HCT116 (cell line): Measurements from ENCODE around the gene PRPF40A. TPM values are rescaled to one million over a fixed set of nuclear protein-coding genes. Genes with fewer than 3 reads are reported as not detected.

ENCODE experiments used
- ATAC-seq: fragments of 200-7000 bp; cut with Tn5 transposase; 2 replicates; pipeline ENCODE4 v1.9.1; 2020; ENCODE audit warnings: mild to moderate bottlenecking, moderate library complexity
- BruUV-seq: library from RNA; stranded (reverse); fragments of 400-500 nt; replicated peaks from 2 replicates; lab custom pipeline; 2021; lab: Mats Ljungman, UMichigan
- CTCF ChIA-PET: fragments of 300-600 bp; sonication (Branson Sonifier 250); formaldehyde crosslinking; loops from one replicate; lab custom pipeline; 2021; ENCODE audit warnings: antibody characterized with exemption; lab: Charles Lee
- POLR2A ChIA-PET: fragments of 300-600, 350-600 bp; sonication (Branson Sonifier 250); formaldehyde crosslinking; loops from one replicate; lab custom pipeline; 2021; ENCODE audit warnings: antibody characterized with exemption; lab: Charles Lee
- RAD21 ChIA-PET, 2 experiments: fragments of 300-600 bp; sonication (Branson Sonifier 250); formaldehyde crosslinking; loops; one replicate each; lab custom pipeline; 2023; ENCODE audit warnings: low total read pairs in 2 of 2; ENCODE audit not compliant: uncharacterized antibody in 2 of 2, unreplicated experiment in 2 of 2, low non-redundant PET in 1 of 2; lab: Charles Lee
- DNase-seq: peaks from one replicate; pipeline ENCODE4 v3.0.0-alpha.2; 2010; ENCODE audit warnings: low read depth, low spot score
- H2AFZ ChIP-seq: fragments of 200-600 bp; shearing (Covaris generic), sonication (generic); 2 replicates; pipeline ENCODE4 v1.6.1; 2017; ENCODE audit warnings: low read depth, mixed run types, mixed read lengths, antibody characterized with exemption, low read length; ENCODE audit not compliant: poor library complexity, severe bottlenecking
- H3K27ac ChIP-seq: 2 replicates; pipeline ENCODE4 v1.5.1; 2012; ENCODE audit warnings: low read depth, low read length
- H3K27me3 ChIP-seq: fragments of 200-600 bp; sonication (generic); 2 replicates; pipeline ENCODE4 v1.6.1; 2016; ENCODE audit warnings: mixed run types, low read length, mixed read lengths; ENCODE audit not compliant: insufficient read depth
- H3K36me3 ChIP-seq, 2 experiments: fragments of 200-500 bp in 1 of 2; fragments of 200-600 bp in 1 of 2; sonication (Bioruptor generic) in 1 of 2; sonication (generic) in 1 of 2; 2 replicates each; pipeline versions ENCODE4 v1.5.1 to v1.6.1; 2014 to 2016; ENCODE audit warnings: low read length in 2 of 2, inconsistent platforms in 1 of 2, mixed read lengths in 1 of 2, mixed run types in 1 of 2; ENCODE audit not compliant: insufficient read depth in 2 of 2, control insufficient read depth in 1 of 2
- H3K4me1 ChIP-seq, 2 experiments: fragments of 200-600 bp in 1 of 2; sonication (generic) in 1 of 2; 2 replicates each; pipeline versions ENCODE4 v1.5.1 to v1.6.1; 2012 to 2017; ENCODE audit warnings: low read length in 2 of 2, inconsistent platforms in 1 of 2, mild to moderate bottlenecking in 1 of 2, mixed read lengths in 1 of 2, mixed run types in 1 of 2, moderate library complexity in 1 of 2; ENCODE audit not compliant: insufficient read depth in 2 of 2, control insufficient read depth in 1 of 2
- H3K4me2 ChIP-seq: fragments of 200-600 bp; sonication (generic); 2 replicates; pipeline ENCODE4 v1.6.1; 2017; ENCODE audit warnings: mixed run types, low read length, mixed read lengths
- H3K4me3 ChIP-seq, 2 experiments: fragments of 200-600 bp in 1 of 2; sonication (generic) in 1 of 2; replicated peaks in 1 of 2; 2 replicates each; pipeline ENCODE4 v1.5.1; 2011 to 2016; ENCODE audit warnings: low read length in 2 of 2, control low read depth in 1 of 2, low read depth in 1 of 2, mild to moderate bottlenecking in 1 of 2, mixed read lengths in 1 of 2, mixed run types in 1 of 2
- H3K79me2 ChIP-seq: fragments of 200-600 bp; sonication (generic); 2 replicates; pipeline ENCODE4 v1.6.1; 2017; ENCODE audit warnings: mild to moderate bottlenecking, mixed run types, low read length, moderate library complexity, mixed read lengths; ENCODE audit not compliant: insufficient read depth
- H3K9ac ChIP-seq: fragments of 200-600 bp; sonication (generic); 2 replicates; pipeline ENCODE4 v1.6.1; 2016; ENCODE audit warnings: low read length, mixed read lengths
- H3K9me2 ChIP-seq: fragments of 200-600 bp; sonication (generic), shearing (Covaris generic); 2 replicates; pipeline ENCODE4 v1.6.1; 2017; ENCODE audit warnings: mixed run types, mild to moderate bottlenecking, moderate library complexity; ENCODE audit not compliant: insufficient read depth
- H3K9me3 ChIP-seq, 2 experiments: fragments of 200-500 bp in 1 of 2; fragments of 200-600 bp in 1 of 2; sonication (Bioruptor generic) in 1 of 2; sonication (generic) in 1 of 2; 2 replicates each; pipeline ENCODE4 v1.6.1; 2014 to 2017; ENCODE audit warnings: low read length in 2 of 2, mixed read lengths in 2 of 2, inconsistent platforms in 1 of 2, low read depth in 1 of 2, mild to moderate bottlenecking in 1 of 2, mixed run types in 1 of 2, moderate library complexity in 1 of 2; ENCODE audit not compliant: control insufficient read depth in 1 of 2, insufficient read depth in 1 of 2
- H4K20me1 ChIP-seq: fragments of 200-600 bp; sonication (generic), shearing (Covaris generic); 2 replicates; pipeline ENCODE4 v1.6.1; 2017; ENCODE audit warnings: mixed run types, mild to moderate bottlenecking, moderate library complexity; ENCODE audit not compliant: insufficient read depth
- ATF3 ChIP-seq: IDR thresholded peaks from 2 replicates; pipeline ENCODE4 v1.6.1; 2012
- EGR1 ChIP-seq: IDR thresholded peaks from 2 replicates; pipeline ENCODE4 v1.6.1; 2012; ENCODE audit warnings: low read depth
- ELF1 ChIP-seq: IDR thresholded peaks from 2 replicates; pipeline ENCODE4 v1.6.1; 2012; ENCODE audit warnings: low read depth, borderline replicate concordance
- EZH2 ChIP-seq: fragments of 200-600 bp; sonication (generic); IDR thresholded peaks from 2 replicates; pipeline ENCODE4 v1.6.1; 2017; ENCODE audit warnings: antibody characterized with exemption, mixed run types
- EZH2phosphoT487 ChIP-seq: fragments of 200-600 bp; IDR thresholded peaks from 2 replicates; pipeline ENCODE4 v1.6.1; 2018; ENCODE audit warnings: antibody characterized with exemption, borderline replicate concordance
- POLR2A ChIP-seq: IDR thresholded peaks from 2 replicates; pipeline ENCODE4 v1.7.0; 2011; ENCODE audit warnings: borderline replicate concordance; ENCODE audit not compliant: insufficient read depth, insufficient read length; ENCODE audit errors: extremely low read depth
- RAD21 ChIP-seq: IDR thresholded peaks from 2 replicates; pipeline ENCODE4 v1.6.1; 2012; ENCODE audit warnings: low read depth, mild to moderate bottlenecking
- REST ChIP-seq: IDR thresholded peaks from 2 replicates; pipeline ENCODE4 v1.6.1; 2012; ENCODE audit warnings: low read depth
- SIN3A ChIP-seq: IDR thresholded peaks from 2 replicates; pipeline ENCODE4 v1.6.1; 2012; ENCODE audit warnings: low read depth
- SRF ChIP-seq: IDR thresholded peaks from 2 replicates; pipeline ENCODE4 v1.6.1; 2012; ENCODE audit warnings: low read depth
- TCF7L2 ChIP-seq: IDR thresholded peaks from 2 replicates; pipeline ENCODE4 v1.7.0; 2011; ENCODE audit warnings: borderline replicate concordance, inconsistent platforms; ENCODE audit not compliant: insufficient read depth, insufficient read length; ENCODE audit errors: extremely low read depth
- YY1 ChIP-seq: IDR thresholded peaks from 2 replicates; pipeline ENCODE4 v1.6.1; 2011; ENCODE audit warnings: low read length, low read depth, moderate library complexity, mild to moderate bottlenecking; ENCODE audit not compliant: insufficient replicate concordance; ENCODE audit errors: extremely low read depth
- ZFX ChIP-seq: fragments of 450-650 bp; IDR thresholded peaks from 2 replicates; pipeline ENCODE4 v1.6.1; 2017
- ZNF274 ChIP-seq: fragments of 200-500 bp; sonication (Bioruptor generic); IDR thresholded peaks from 2 replicates; pipeline ENCODE4 v1.6.1; 2014; ENCODE audit warnings: mild to moderate bottlenecking, low read depth, low read length, inconsistent platforms
- intact Hi-C: fragments of 100-400 bp; cut with micrococcal nuclease; formaldehyde crosslinking; loops from 2 replicates; pipeline ENCODE4 v1.10.0; 2022
- total RNA-seq: library from RNA; stranded (reverse); gene quantifications from one replicate; pipeline ENCODE4 v1.2.1, GENCODE V29; 2021; ENCODE audit not compliant: unreplicated experiment
- TF ChIP-seq, protein P1 (sequence below): IDR thresholded peaks from 2 replicates; pipeline ENCODE4 v1.6.1; 2012

PRPF40A gene
- total RNA-seq, 1 experiment from 2014 or later: 171 TPM

GRCh38 chr2:152638056-152638455 is 79.2 kb downstream of the PRPF40A start:
- DNase-seq: no peak
- BruUV-seq: no TSS peak
- Histone ChIP-seq H3K27me3 (no peaks in the 10 kb centered on the region), H3K4me3 (no peak overlapping the region), H3K36me3 (peaks cover 3 to 10% of the 10 kb centered on the region in 2 experiments; a peak in 2 of 4 replicates), H4K20me1 (no peaks in the 10 kb centered on the region), H3K4me2 (no peak overlapping the region), H3K9me3 (no peaks in the 10 kb centered on the region), H3K79me2 (no peaks in the 10 kb centered on the region), H2AFZ (no peak overlapping the region), H3K9ac (no peak overlapping the region), H3K4me1 (no peaks in the 10 kb centered on the region), H3K27ac (no peak overlapping the region), H3K9me2 (no peaks in the 10 kb centered on the region)
- no peak for TF ChIP-seq RAD21
- TF ChIP-seq SIN3A: no peak
- TF ChIP-seq POLR2A: no peak
- no peak for TF ChIP-seq ATF3
- no peak for TF ChIP-seq ZFX
- no peak for TF ChIP-seq REST
- intact Hi-C loops: no loop called here
- ChIA-PET CTCF (interaction anchor here (1.1 kb wide), 1 partner anchor 79 kb away, joined by 3 read pairs; the partner anchor contains the start of gene PRPF40A), RAD21 (no interaction called here), POLR2A (no interaction called here)
- ATAC-seq: no peak

DNA sequence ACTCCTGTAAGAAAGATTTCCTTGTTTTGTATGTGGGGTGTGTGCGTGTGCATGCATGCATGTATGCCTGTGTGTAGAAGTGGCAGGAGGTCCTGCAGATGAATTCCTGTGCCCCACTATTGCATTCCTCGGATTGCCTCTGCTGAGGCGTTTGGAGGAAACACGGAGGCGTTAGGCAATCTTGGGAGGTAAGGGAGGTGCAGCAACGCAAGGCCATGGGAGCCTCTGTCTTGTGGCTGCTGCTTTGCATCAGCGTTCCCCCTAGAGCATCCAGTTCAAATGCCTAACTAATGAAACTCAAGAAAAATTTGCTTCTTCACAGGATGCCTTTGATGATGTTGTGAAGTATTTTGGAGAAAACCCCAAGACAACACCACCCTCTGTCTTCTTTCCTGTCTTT is 80.0 kb downstream of the PRPF40A start:
- ChIA-PET RAD21 (no interaction called here), POLR2A (no interaction called here), CTCF (no interaction called here)
- Histone ChIP-seq H3K9ac (no peak overlapping the region), H3K4me2 (no peak overlapping the region), H3K9me2 (no peaks in the 10 kb centered on the region), H3K27ac (no peak overlapping the region), H4K20me1 (no peaks in the 10 kb centered on the region), H3K4me3 (no peak overlapping the region), H3K36me3 (peaks cover 3 to 12% of the 10 kb centered on the region in 2 experiments; a peak in 2 of 4 replicates), H3K27me3 (no peaks in the 10 kb centered on the region), H2AFZ (no peak overlapping the region), H3K4me1 (no peaks in the 10 kb centered on the region), H3K79me2 (no peaks in the 10 kb centered on the region), H3K9me3 (no peaks in the 10 kb centered on the region)
- BruUV-seq: no TSS peak
- no peak for DNase-seq
- TF ChIP-seq ELF1 (no peak), TCF7L2 (no peak), SRF (no peak), EGR1 (no peak), EZH2phosphoT487 (no peak), POLR2A (no peak), ZNF274 (no peak), ATF3 (no peak), YY1 (no peak), EZH2 (no peak)
- TF ChIP-seq, protein P1, sequence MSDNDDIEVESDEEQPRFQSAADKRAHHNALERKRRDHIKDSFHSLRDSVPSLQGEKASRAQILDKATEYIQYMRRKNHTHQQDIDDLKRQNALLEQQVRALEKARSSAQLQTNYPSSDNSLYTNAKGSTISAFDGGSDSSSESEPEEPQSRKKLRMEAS: no peak
- no peak for ATAC-seq
- intact Hi-C loops: no loop called here
